ENCODE measurements around the gene ADGRB2.
A peak's percentile ranks its signal among the peaks of the same experiment; 100 is the strongest.
"Not testable (repeated sequence)": the region's sequence is repeated elsewhere in the genome, so short reads cannot be mapped to it uniquely, and the experiment has no call there.

Gene ADGRB2

GRCh38 chr1:31725134-31725533, 39.0 kb downstream of the ADGRB2 start:
- no peak for DNase-seq

GRCh38 chr1:31723828-31724359, 40.2 kb downstream of the ADGRB2 start:
- DNase-seq: peak; percentile 51

- no peak for DNase-seq
These were observed 45.7 kb downstream of the ADGRB2 start for GRCh38 chr1:31718327-31718897.

GRCh38 chr1:31717341-31717740, 46.8 kb downstream of the ADGRB2 start:
- DNase-seq: no peak

GRCh38 chr1:31715873-31716220, 48.3 kb downstream of the ADGRB2 start:
- DNase-seq: no peak

GRCh38 chr1:31715087-31715872, 48.9 kb downstream of the ADGRB2 start:
- peak; percentile 63 for DNase-seq

GRCh38 chr1:31714442-31715086, 49.6 kb downstream of the ADGRB2 start:
- no peak for DNase-seq

- DNase-seq: peak; percentile 68
These were observed 51.5 kb downstream of the ADGRB2 start for GRCh38 chr1:31712630-31713029.

- DNase-seq: no peak
These were observed 52.1 kb downstream of the ADGRB2 start for GRCh38 chr1:31712068-31712467.

- DNase-seq: no peak
These were observed 55.8 kb downstream of the ADGRB2 start for GRCh38 chr1:31708324-31708723.

GRCh38 chr1:31707711-31708110, 56.4 kb downstream of the ADGRB2 start:
- DNase-seq: no peak

- not testable (repeated sequence) for DNase-seq
These were observed 57.0 kb downstream of the ADGRB2 start for GRCh38 chr1:31707059-31707600.

GRCh38 chr1:31706384-31707058, 57.6 kb downstream of the ADGRB2 start:
- no peak for DNase-seq

- no peak for DNase-seq
These were observed 58.9 kb downstream of the ADGRB2 start for GRCh38 chr1:31705080-31705866.

GRCh38 chr1:31704271-31705079, 59.7 kb downstream of the ADGRB2 start:
- DNase-seq: no peak

GRCh38 chr1:31703431-31704270, 60.5 kb downstream of the ADGRB2 start, which contains the start of gene COL16A1:
COL16A1 (minus strand) TSS chr1:31704017; CDS start chr1:31702193, 1,824 bp downstream.
- no peak for DNase-seq

GRCh38 chr1:31702836-31703404, 61.2 kb downstream of the ADGRB2 start:
- no peak for DNase-seq

- peak; percentile 66 for DNase-seq
These were observed 62.9 kb downstream of the ADGRB2 start for GRCh38 chr1:31701091-31701736.

GRCh38 chr1:31700468-31701090, 63.6 kb downstream of the ADGRB2 start:
- DNase-seq: no peak

Measured in amniotic stem cell (primary cell).